Hematopoietic multipotent progenitor cell treated with erythropoietin and hydrocortisone succinate and interleukin-3 and kit ligand, for 17 days (in vitro differentiated cells): Measurements from ENCODE around the gene LHFPL2.

Experiments
- DNase-seq: peaks from one replicate; pipeline ENCODE4 v3.0.0-alpha.2; 2015; ENCODE audit warnings: low spot score

Gene LHFPL2

GRCh38 chr5:78666041-78666444 lies 17.5 kb upstream of the LHFPL2 start:
- no peak for DNase-seq

- no peak for DNase-seq
Measured at GRCh38 chr5:78665534-78665933, 17.0 kb upstream of the LHFPL2 start.

- no peak for DNase-seq
Measured at GRCh38 chr5:78662323-78662722, 13.8 kb upstream of the LHFPL2 start.

- no peak for DNase-seq
Measured at GRCh38 chr5:78661691-78662090, 13.1 kb upstream of the LHFPL2 start.

- no peak for DNase-seq
Measured at GRCh38 chr5:78661044-78661443, 12.5 kb upstream of the LHFPL2 start.

- DNase-seq = no peak
Measured at GRCh38 chr5:78660401-78660800, 11.8 kb upstream of the LHFPL2 start.

- DNase-seq = no peak
Measured at GRCh38 chr5:78659714-78660113, 11.1 kb upstream of the LHFPL2 start.

GRCh38 chr5:78659114-78659513 lies 10.5 kb upstream of the LHFPL2 start:
- DNase-seq = no peak

GRCh38 chr5:78657201-78657600 lies 8.6 kb upstream of the LHFPL2 start:
- DNase-seq = no peak

GRCh38 chr5:78655746-78656290 lies 7.2 kb upstream of the LHFPL2 start:
- DNase-seq = no peak

- no peak for DNase-seq
Measured at GRCh38 chr5:78654386-78654785, 5.8 kb upstream of the LHFPL2 start.

GRCh38 chr5:78653681-78654366 lies 5.3 kb upstream of the LHFPL2 start:
- no peak for DNase-seq

- DNase-seq = no peak
Measured at GRCh38 chr5:78653031-78653430, 4.5 kb upstream of the LHFPL2 start.

- DNase-seq = no peak
Measured at GRCh38 chr5:78651468-78651867, 2.9 kb upstream of the LHFPL2 start.

- DNase-seq = no peak
Measured at GRCh38 chr5:78650531-78650930, 2.0 kb upstream of the LHFPL2 start.

GRCh38 chr5:78649861-78650496 lies 1.4 kb upstream of the LHFPL2 start:
- no peak for DNase-seq

- no peak for DNase-seq
Measured at GRCh38 chr5:78649211-78649695, 681 bp upstream of the LHFPL2 start.

- DNase-seq = no peak
Measured at GRCh38 chr5:78647838-78648358, 674 bp downstream of the LHFPL2 start.

- no peak for DNase-seq
Measured at GRCh38 chr5:78647351-78647818, 1.2 kb downstream of the LHFPL2 start.

GRCh38 chr5:78644741-78645300 lies 3.8 kb downstream of the LHFPL2 start:
- DNase-seq = no peak

GRCh38 chr5:78644129-78644528 lies 4.4 kb downstream of the LHFPL2 start:
- DNase-seq = no peak

GRCh38 chr5:78642701-78643100 lies 5.9 kb downstream of the LHFPL2 start:
- no peak for DNase-seq
